Activated CD4-positive, alpha-beta T cell treated with anti-CD3 and anti-CD28 coated beads, Interleukin-2, amount 10 ng/mL, durations not matched to agents 7 days and 5 days (primary cell): ENCODE data around the gene EFCAB11. TPM values are rescaled to one million over a fixed set of nuclear protein-coding genes. Genes with fewer than 3 reads are reported as not detected.

Source experiments
- CTCF ChIA-PET: fragments of 350-600 bp; sonication (Branson Sonifier 250); formaldehyde crosslinking; loops from one replicate; lab custom pipeline; 2021; ENCODE audit warnings: antibody characterized with exemption; lab: Charles Lee
- POLR2A ChIA-PET: fragments of 350-600 bp; sonication (Branson Sonifier 250); formaldehyde crosslinking; loops from one replicate; lab custom pipeline; 2021; ENCODE audit warnings: antibody characterized with exemption; lab: Charles Lee
- DNase-seq: peaks from one replicate; pipeline ENCODE4 v3.0.0-alpha.2; 2020
- H3K27ac Mint-ChIP-seq: one replicate; pipeline ENCODE4 v1.8.0; 2021; ENCODE audit warnings: mild to moderate bottlenecking, moderate library complexity, mixed read lengths
- H3K27me3 Mint-ChIP-seq: one replicate; pipeline ENCODE4 v1.8.0; 2021; ENCODE audit warnings: mixed read lengths
- H3K36me3 Mint-ChIP-seq: one replicate; pipeline ENCODE4 v1.8.0; 2021; ENCODE audit warnings: low read depth, mixed read lengths
- H3K4me1 Mint-ChIP-seq: one replicate; pipeline ENCODE4 v1.8.0; 2021; ENCODE audit warnings: mixed read lengths
- H3K4me3 Mint-ChIP-seq: one replicate; pipeline ENCODE4 v1.8.0; 2021; ENCODE audit warnings: mild to moderate bottlenecking, moderate library complexity, mixed read lengths
- H3K9me3 Mint-ChIP-seq: one replicate; pipeline ENCODE4 v1.8.0; 2021; ENCODE audit warnings: mixed read lengths
- total RNA-seq, 2 experiments: library from RNA; stranded (reverse); gene quantifications; one replicate each; pipeline ENCODE4 v1.2.3, GENCODE V29; 2021

The EFCAB11 gene, protein sequence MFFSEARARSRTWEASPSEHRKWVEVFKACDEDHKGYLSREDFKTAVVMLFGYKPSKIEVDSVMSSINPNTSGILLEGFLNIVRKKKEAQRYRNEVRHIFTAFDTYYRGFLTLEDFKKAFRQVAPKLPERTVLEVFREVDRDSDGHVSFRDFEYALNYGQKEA
- total RNA-seq = 1 to 10 TPM; 7.7 to 8.6 TPM

DNA sequence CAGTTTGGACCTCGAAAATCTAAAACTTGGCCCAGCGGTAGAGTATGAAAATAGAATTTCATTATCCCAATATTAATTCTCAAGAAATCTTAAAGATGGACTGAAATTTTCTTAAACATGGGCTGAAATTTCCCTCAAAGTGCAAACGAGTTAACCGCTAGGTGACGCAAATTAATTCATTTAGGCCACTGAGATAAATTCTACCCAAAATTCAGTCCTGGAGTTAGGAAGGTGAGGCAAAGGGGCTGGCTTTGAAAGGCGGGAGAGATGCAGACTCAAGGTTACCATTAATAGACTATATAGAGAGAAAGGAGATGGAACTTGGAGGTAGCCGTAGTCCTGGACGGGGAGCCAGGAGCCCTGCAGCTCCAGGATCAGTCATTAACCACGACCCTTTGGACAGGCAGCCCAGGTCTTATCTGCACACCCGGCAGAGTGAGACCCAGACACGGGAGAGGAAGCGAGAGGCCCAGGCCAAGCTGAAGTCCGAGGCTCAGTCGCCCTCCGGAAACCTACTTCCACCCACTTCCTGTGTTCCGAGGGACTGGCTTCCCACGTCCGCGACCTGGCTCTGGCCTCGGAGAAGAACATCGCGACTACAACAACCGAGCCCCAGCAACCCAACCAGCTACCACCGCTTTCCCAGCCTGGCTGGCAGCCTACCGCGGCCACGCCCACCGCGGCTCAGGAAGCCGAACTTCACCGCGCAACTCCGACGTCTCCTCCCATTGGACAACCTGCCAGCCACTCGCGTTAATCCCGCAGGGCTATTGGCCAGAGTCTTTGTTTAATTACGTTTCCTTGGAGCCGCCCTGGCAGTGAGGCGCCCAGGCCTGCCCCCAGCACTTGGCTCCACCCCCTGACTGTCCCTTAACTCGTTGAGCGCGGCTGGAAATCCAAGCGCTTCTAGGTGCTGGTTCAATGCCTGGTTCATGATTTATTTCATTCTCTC, at the start of gene EFCAB11:
TSS of gene EFCAB11 (minus strand) at position 661 of the 952 bp plus-strand sequence. CDS start at position 591, 70 bp downstream.
- Mint-ChIP-seq H3K36me3 (peaks cover 40% of the 10 kb centered on the region), H3K27me3 (no peaks in the 10 kb centered on the region), H3K4me1 (peaks cover 48% of the 10 kb centered on the region), H3K9me3 (peaks cover 5% of the 10 kb centered on the region), H3K4me3 (peak within 1 kb of the TSS; percentile 92), H3K27ac (peak within 1 kb of the TSS; percentile 89)
- ChIA-PET CTCF (interaction anchor here (0.8 to 2.9 kb wide), 3 partner anchors 9 to 15 kb away, joined by 4 to 12 read pairs (median 5); no protein-coding TSS in a partner anchor), POLR2A (interaction anchor here (0.5 to 0.7 kb wide), 3 partner anchors 196 to 1502 kb away, joined by 3 to 5 read pairs (median 4); no protein-coding TSS in a partner anchor)
- peak; percentile 97 for DNase-seq

DNA sequence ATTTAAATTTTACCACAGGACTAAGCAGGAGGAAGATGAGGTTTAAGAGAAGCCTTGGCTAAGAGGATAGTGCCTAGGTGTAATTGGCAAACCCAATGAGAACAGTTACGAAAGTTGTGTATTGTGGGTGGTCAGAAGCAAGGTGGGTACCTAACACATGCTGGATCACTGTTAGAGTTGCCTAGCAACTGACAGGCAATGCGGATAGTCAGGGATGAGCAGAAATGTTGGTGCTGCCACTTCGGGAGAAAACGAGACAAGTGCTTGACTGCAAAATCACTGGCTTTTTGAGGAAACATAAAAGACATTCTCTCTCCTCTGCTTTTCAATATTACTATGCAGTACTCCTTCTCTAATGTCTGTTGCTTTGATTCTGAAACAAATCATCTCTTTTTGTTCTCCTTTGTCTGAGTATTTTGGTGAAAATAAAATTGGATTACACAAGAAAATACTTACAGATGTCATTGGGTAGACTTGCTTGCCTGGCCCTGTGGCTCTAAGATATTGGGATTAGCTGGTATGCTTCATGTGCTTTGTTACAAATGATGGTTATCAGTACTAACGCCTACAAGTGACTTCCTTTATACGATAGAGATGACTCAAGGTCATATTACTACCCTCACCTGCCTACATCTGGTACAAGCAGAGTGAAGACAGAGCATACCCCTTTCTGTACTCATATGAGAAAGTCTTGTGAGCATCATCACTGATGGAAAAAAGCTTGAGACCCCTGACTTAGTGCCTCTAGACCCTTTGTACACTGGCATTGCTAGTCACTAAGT, 49.2 kb upstream of the EFCAB11 start:
- Mint-ChIP-seq H3K36me3 (peaks cover 54% of the 10 kb centered on the region), H3K4me3 (no peak overlapping the region), H3K27ac (no peak overlapping the region), H3K27me3 (no peaks in the 10 kb centered on the region), H3K9me3 (no peaks in the 10 kb centered on the region), H3K4me1 (peaks cover 11% of the 10 kb centered on the region)
- DNase-seq = no peak
- ChIA-PET CTCF (no interaction called here), POLR2A (no interaction called here)

DNA sequence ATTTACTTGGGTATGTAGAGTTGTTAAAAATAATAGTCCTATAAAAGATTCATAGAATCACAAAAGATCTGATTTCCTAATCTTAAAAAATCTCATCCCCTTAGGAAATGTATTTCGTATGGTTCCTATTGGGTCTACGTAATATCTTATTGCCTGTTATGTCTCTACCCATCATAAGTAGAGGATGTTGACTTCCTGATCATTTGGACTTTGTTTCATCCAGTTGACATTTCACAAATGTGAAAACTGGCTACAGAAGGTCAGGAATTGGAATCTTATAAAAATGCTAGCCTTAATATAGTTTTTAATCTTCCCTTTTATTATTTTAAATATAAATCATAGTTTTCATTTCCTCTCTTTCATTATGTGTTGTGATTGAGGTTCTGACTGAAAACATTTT, 46.4 kb upstream of the EFCAB11 start:
- no peak for DNase-seq
- POLR2A ChIA-PET = no interaction called here
- CTCF ChIA-PET = no interaction called here
- Mint-ChIP-seq H3K36me3 (peaks cover 65% of the 10 kb centered on the region), H3K27me3 (no peaks in the 10 kb centered on the region), H3K4me3 (no peak overlapping the region), H3K4me1 (peaks cover 11% of the 10 kb centered on the region), H3K9me3 (no peaks in the 10 kb centered on the region), H3K27ac (no peak overlapping the region)

DNA sequence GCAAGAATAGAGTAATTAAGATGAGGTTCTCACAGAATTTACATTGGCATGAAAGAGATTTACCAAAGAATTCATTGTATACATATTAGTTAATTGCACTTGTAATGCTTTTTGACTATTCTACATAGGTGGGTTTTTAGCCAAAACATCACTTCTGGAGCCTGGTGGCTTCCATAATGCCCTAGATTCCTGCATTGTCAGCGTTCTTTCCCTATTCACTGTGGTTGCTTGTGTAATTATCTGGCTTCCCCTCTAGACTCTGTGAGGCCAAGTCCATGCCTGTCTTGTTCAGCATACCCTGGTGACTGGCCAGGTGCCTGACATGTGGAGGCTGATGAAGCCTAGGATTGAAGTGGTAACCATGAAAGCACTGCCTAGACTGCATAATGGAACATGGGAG, 42.4 kb upstream of the EFCAB11 start:
- ChIA-PET POLR2A (no interaction called here), CTCF (interaction anchor here (1.1 to 2.5 kb wide), 2 partner anchors 10 to 14 kb away, joined by 3 to 7 read pairs; no protein-coding TSS in a partner anchor)
- no peak overlapping the region for H3K4me3 Mint-ChIP-seq
- peaks cover 2% of the 10 kb centered on the region for H3K4me1 Mint-ChIP-seq
- no peaks in the 10 kb centered on the region for H3K27me3 Mint-ChIP-seq
- no peaks in the 10 kb centered on the region for H3K9me3 Mint-ChIP-seq
- peaks cover 60% of the 10 kb centered on the region for H3K36me3 Mint-ChIP-seq
- DNase-seq = no peak
- no peak overlapping the region for H3K27ac Mint-ChIP-seq

DNA sequence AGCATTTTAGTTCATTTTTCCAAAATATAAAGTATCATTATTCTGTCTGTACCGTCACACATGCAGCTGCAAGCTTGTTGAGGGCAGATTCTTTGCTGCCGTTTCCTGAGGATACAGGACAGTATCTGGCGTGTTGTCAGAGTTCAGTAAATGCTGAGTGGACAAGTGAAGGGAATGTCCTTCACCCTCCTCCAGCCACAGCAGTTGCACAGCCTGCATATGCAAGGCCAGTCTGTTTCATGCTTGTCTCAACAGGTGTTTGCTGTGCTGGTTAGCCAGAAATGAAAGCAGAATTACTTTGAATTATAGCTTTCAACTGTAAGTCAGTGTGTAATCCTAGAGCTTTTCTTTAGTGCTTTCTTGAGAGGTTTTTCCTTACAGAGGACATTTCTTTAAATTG, 37.7 kb upstream of the EFCAB11 start:
- POLR2A ChIA-PET = no interaction called here
- Mint-ChIP-seq H3K27me3 (no peaks in the 10 kb centered on the region), H3K4me1 (no peaks in the 10 kb centered on the region), H3K4me3 (no peak overlapping the region), H3K9me3 (no peaks in the 10 kb centered on the region), H3K27ac (no peak overlapping the region), H3K36me3 (peaks cover 52% of the 10 kb centered on the region)
- CTCF ChIA-PET = interaction anchor here (0.6 to 1.5 kb wide), 3 partner anchors 10 to 62 kb away, joined by 3 read pairs; no protein-coding TSS in a partner anchor
- DNase-seq = no peak

- Mint-ChIP-seq H3K9me3 (no peaks in the 10 kb centered on the region), H3K4me1 (no peaks in the 10 kb centered on the region), H3K36me3 (peaks cover 49% of the 10 kb centered on the region), H3K27me3 (no peaks in the 10 kb centered on the region), H3K4me3 (no peak overlapping the region), H3K27ac (no peak overlapping the region)
- no peak for DNase-seq
- ChIA-PET CTCF (no interaction called here), POLR2A (no interaction called here)
Measured at GRCh38 chr14:89990623-89991275, 36.2 kb upstream of the EFCAB11 start.

DNA sequence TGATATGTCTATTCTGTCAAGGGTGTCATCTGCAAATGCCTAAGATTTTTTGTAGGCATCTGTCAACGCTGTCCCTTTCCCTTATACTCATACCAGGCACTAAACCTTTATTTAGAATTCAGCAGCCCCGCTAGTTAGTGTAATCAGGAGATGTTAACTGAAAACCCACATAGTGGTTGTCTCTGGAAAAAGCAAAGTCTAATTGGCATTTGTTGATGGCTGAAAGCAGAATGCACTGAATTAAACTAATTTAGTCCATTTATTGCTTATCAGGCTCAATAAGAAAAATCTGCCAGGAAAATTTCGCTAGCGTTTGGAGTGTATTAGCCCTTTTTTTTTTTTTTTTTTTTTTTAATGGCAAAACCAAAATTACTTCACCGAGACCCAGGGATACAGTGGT, 35.7 kb upstream of the EFCAB11 start:
- DNase-seq = no peak
- Mint-ChIP-seq H3K27ac (no peak overlapping the region), H3K27me3 (no peaks in the 10 kb centered on the region), H3K4me3 (no peak overlapping the region), H3K9me3 (no peaks in the 10 kb centered on the region), H3K36me3 (peaks cover 43% of the 10 kb centered on the region), H3K4me1 (no peaks in the 10 kb centered on the region)
- ChIA-PET POLR2A (no interaction called here), CTCF (no interaction called here)

- POLR2A ChIA-PET = no interaction called here
- Mint-ChIP-seq H3K4me1 (no peaks in the 10 kb centered on the region), H3K36me3 (peaks cover 43% of the 10 kb centered on the region), H3K4me3 (no peak overlapping the region), H3K27ac (no peak overlapping the region), H3K9me3 (no peaks in the 10 kb centered on the region), H3K27me3 (no peaks in the 10 kb centered on the region)
- CTCF ChIA-PET = interaction anchor here (0.8 to 1.4 kb wide), 2 partner anchors 15 to 24 kb away, joined by 3 read pairs; no protein-coding TSS in a partner anchor
- DNase-seq = no peak
Measured at GRCh38 chr14:89988787-89989186, 34.3 kb upstream of the EFCAB11 start.

DNA sequence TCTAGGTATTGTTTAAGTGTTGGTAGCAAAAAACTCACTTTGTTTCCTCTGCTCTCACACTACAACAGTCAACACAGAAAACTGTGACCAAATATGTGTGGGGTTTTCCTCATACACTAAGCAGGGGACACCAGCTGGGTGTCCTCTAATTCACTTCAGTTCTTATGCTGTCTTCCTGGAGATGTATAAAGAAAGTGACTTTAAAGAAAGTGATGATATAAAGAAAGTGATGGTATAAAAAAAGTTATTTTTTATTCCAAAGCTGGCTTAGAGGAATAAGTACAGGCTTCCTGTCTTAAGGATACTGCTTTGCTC, 32.6 kb upstream of the EFCAB11 start:
- Mint-ChIP-seq H3K4me1 (no peaks in the 10 kb centered on the region), H3K27me3 (no peaks in the 10 kb centered on the region), H3K4me3 (no peak overlapping the region), H3K9me3 (no peaks in the 10 kb centered on the region), H3K27ac (no peak overlapping the region), H3K36me3 (peaks cover 46% of the 10 kb centered on the region)
- POLR2A ChIA-PET = no interaction called here
- DNase-seq = no peak
- CTCF ChIA-PET = interaction anchor here (1.2 kb wide), 1 partner anchor 46 kb away, joined by 6 read pairs; no protein-coding TSS in a partner anchor

DNA sequence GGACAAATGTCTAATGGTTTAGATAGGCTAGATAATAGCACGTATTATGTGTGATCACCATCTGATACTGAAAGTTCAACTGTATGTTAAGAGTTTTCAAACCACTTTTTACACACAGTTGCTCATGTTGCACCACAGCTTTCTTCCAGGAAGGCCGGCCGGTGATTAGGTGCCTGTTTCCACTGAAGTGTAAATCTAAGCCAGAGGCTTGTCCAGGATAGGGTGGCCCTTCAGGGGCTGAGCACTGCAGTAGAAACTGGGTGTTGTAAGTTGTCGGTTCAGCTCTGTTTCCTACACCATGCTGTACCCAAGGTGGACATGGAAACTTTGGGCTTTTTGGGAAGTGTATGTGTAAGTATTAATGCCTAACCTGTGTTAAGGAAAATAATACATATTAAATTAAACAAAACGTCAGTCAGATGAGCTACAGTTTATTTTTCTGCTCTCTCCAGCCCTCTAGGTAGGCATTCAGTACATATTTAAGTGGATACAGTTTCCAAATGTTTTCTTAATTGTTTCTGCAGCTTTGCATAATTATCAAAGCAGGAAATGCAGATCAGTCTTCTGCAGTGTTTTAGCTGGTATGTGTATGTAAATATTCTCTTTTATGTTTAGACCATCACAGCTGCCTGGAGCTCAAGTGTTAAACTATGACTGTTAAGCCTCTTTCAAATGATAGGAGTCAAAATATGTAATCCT, 32.1 kb upstream of the EFCAB11 start:
- DNase-seq = no peak
- Mint-ChIP-seq H3K4me1 (no peaks in the 10 kb centered on the region), H3K27me3 (no peaks in the 10 kb centered on the region), H3K27ac (no peak overlapping the region), H3K9me3 (no peaks in the 10 kb centered on the region), H3K4me3 (no peak overlapping the region), H3K36me3 (peaks cover 50% of the 10 kb centered on the region)
- CTCF ChIA-PET = interaction anchor here (1.2 to 2.2 kb wide), 2 partner anchors 13 to 46 kb away, joined by 6 to 11 read pairs; no protein-coding TSS in a partner anchor
- POLR2A ChIA-PET = no interaction called here

DNA sequence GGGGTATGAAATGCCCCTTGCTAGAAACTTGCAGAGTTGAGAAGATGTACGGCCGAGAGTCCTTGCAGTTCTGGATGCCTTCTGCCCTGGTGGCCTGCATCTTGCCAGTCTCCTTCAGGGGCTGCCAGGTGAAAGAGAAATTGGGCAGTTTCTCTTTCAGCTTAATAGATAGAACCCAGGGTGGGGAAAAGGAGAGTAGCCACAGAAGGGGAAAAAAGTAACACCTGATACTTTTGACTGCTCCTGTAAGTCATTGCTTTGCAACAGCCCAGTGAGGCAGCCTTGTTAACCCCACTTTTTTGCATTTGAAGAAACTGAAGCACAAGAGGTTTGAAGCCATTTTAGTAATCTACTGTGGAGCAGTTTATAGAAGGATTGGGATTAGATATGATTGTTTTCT, 28.8 kb upstream of the EFCAB11 start:
- CTCF ChIA-PET = interaction anchor here (2.2 kb wide), 1 partner anchor 12 kb away, joined by 7 read pairs; no protein-coding TSS in a partner anchor
- peaks cover 47% of the 10 kb centered on the region for H3K36me3 Mint-ChIP-seq

More for the DNA sequence above, 28.8 kb upstream of the EFCAB11 start:
- Mint-ChIP-seq H3K4me1 (no peaks in the 10 kb centered on the region), H3K9me3 (no peaks in the 10 kb centered on the region), H3K27ac (no peak overlapping the region), H3K4me3 (no peak overlapping the region), H3K27me3 (no peaks in the 10 kb centered on the region)
- DNase-seq = no peak
- POLR2A ChIA-PET = no interaction called here
